GM23338 (cell line): ENCODE data around the gene C2orf15.

Source experiments
- JUNB ChIP-seq: IDR thresholded peaks from one replicate; pipeline ENCODE4 v1.6.1; 2016; ENCODE audit warnings: antibody characterized with exemption; ENCODE audit not compliant: unreplicated experiment
- POLR2AphosphoS5 ChIP-seq: IDR thresholded peaks from 2 replicates; pipeline ENCODE4 v1.6.1; 2016; ENCODE audit warnings: antibody characterized with exemption, low read depth
- TF ChIP-seq, protein P1 (sequence below), 2 experiments: fragments of 200-600 bp in 1 of 2; sonication (generic) in 1 of 2; conservative IDR thresholded peaks; 2 replicates each; pipeline versions ENCODE4 v1.5.1 to v1.6.1; 2016 to 2017; ENCODE audit warnings: antibody characterized with exemption in 2 of 2, low read depth in 2 of 2, mild to moderate bottlenecking in 2 of 2, moderate library complexity in 1 of 2
- TF ChIP-seq, protein P2 (sequence below): IDR thresholded peaks from one replicate; pipeline ENCODE4 v1.6.1; 2018; ENCODE audit warnings: antibody characterized with exemption; ENCODE audit not compliant: unreplicated experiment

DNA sequence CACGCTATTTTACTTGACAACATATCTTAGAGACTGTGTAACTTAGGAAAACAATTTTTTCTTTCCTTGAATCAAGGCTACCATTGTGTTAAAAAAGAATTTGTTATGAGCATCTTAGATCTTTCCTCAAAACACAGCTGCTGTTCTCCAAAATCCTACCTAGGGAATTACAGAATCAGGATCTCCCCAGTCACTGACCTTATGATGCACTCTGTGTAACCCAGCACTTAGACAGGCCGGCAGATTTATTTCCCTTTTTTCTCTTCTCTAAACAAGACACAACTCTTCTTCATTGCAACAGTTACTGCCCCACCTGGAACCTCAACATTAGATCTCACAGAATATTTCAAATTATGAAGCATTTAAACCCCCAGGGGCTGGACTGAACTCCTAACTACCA, 13.5 kb upstream of the C2orf15 start:
- TF ChIP-seq, protein P1, sequence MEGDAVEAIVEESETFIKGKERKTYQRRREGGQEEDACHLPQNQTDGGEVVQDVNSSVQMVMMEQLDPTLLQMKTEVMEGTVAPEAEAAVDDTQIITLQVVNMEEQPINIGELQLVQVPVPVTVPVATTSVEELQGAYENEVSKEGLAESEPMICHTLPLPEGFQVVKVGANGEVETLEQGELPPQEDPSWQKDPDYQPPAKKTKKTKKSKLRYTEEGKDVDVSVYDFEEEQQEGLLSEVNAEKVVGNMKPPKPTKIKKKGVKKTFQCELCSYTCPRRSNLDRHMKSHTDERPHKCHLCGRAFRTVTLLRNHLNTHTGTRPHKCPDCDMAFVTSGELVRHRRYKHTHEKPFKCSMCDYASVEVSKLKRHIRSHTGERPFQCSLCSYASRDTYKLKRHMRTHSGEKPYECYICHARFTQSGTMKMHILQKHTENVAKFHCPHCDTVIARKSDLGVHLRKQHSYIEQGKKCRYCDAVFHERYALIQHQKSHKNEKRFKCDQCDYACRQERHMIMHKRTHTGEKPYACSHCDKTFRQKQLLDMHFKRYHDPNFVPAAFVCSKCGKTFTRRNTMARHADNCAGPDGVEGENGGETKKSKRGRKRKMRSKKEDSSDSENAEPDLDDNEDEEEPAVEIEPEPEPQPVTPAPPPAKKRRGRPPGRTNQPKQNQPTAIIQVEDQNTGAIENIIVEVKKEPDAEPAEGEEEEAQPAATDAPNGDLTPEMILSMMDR (conservative IDR thresholded peaks at IDR 0.05; ENCODE audit: low read depth in 2 of 2): no peak
- TF ChIP-seq, protein P2, sequence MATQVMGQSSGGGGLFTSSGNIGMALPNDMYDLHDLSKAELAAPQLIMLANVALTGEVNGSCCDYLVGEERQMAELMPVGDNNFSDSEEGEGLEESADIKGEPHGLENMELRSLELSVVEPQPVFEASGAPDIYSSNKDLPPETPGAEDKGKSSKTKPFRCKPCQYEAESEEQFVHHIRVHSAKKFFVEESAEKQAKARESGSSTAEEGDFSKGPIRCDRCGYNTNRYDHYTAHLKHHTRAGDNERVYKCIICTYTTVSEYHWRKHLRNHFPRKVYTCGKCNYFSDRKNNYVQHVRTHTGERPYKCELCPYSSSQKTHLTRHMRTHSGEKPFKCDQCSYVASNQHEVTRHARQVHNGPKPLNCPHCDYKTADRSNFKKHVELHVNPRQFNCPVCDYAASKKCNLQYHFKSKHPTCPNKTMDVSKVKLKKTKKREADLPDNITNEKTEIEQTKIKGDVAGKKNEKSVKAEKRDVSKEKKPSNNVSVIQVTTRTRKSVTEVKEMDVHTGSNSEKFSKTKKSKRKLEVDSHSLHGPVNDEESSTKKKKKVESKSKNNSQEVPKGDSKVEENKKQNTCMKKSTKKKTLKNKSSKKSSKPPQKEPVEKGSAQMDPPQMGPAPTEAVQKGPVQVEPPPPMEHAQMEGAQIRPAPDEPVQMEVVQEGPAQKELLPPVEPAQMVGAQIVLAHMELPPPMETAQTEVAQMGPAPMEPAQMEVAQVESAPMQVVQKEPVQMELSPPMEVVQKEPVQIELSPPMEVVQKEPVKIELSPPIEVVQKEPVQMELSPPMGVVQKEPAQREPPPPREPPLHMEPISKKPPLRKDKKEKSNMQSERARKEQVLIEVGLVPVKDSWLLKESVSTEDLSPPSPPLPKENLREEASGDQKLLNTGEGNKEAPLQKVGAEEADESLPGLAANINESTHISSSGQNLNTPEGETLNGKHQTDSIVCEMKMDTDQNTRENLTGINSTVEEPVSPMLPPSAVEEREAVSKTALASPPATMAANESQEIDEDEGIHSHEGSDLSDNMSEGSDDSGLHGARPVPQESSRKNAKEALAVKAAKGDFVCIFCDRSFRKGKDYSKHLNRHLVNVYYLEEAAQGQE: no peak
- TF ChIP-seq POLR2AphosphoS5: no peak
- no peak for TF ChIP-seq JUNB
